ENCODE results near the gene MLLT6. TPM values are rescaled to one million over a fixed set of nuclear protein-coding genes. Genes with fewer than 3 reads are reported as not detected.

The MLLT6 gene
- polyA plus RNA-seq, 2 of the 4 experiments (the other 2 are of a cell fraction): 28.3 to 28.9 TPM

DNA sequence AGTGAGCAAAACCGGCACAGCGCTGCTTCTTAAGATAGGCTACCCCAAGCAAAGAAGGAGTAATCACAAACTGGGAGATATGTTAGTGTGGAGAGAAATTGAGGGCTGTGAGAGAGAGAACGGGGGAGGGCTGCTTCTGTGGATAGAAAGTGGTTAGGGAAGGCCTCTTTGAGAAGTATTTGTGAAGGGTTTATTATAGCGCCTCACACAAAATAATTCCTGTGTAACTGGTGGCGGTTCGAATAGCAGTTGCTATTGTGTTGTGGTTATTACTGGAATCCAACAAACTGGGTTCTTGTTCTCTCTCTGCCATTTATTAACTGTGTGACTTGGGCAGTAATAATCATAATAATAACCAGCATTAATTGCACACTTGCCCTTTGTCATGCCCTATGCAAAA lies 15.9 kb downstream of the MLLT6 start:
- Histone ChIP-seq H3K9me3 (no peaks in the 10 kb centered on the region), H3K27ac (no peak overlapping the region), H3K4me1 (peaks cover 8% of the 10 kb centered on the region), H3K4me2 (no peak overlapping the region), H3K4me3 (no peak overlapping the region)
- DNase-seq (ENCODE audit: low read depth in 1 of 2, low spot score in 1 of 2) (no peak), FAIRE-seq (no peak), ATAC-seq (no peak)
- 87% methylated on average over 6 of the region's 6 CpGs for WGBS (ENCODE audit: missing lambda C conversion rate)
- ChIA-PET POLR2A (no interaction called here), CTCF (interaction anchor here (1.7 to 12.9 kb wide), 3 partner anchors 9 to 15 kb away, joined by 6 to 102 read pairs (median 18); no protein-coding TSS in a partner anchor)
- TF ChIP-seq MYC (IDR thresholded peaks at IDR 0.05; ENCODE audit: borderline replicate concordance, low read length) (no peak), CHD2 (IDR thresholded peaks at IDR 0.05; ENCODE audit: low read length, partially characterized antibody) (no peak), FOXS1 (CRISPR knock-in tag; IDR thresholded peaks at IDR 0.05) (no peak), EP300 (IDR thresholded peaks at IDR 0.05) (no peak), CBX8 (IDR thresholded peaks at IDR 0.05) (no peak), NFE2L2 (conservative IDR thresholded peaks at IDR 0.05; ENCODE audit: low read length) (no peak), CEBPB (IDR thresholded peaks at IDR 0.05) (no peak), ZNF302 (CRISPR knock-in tag; IDR thresholded peaks at IDR 0.05) (no peak), HOXB5 (CRISPR knock-in tag; IDR thresholded peaks at IDR 0.05) (no peak), MAFK (IDR thresholded peaks at IDR 0.05; ENCODE audit: partially characterized antibody) (no peak), HEYL (CRISPR knock-in tag; IDR thresholded peaks at IDR 0.05) (no peak)

DNA sequence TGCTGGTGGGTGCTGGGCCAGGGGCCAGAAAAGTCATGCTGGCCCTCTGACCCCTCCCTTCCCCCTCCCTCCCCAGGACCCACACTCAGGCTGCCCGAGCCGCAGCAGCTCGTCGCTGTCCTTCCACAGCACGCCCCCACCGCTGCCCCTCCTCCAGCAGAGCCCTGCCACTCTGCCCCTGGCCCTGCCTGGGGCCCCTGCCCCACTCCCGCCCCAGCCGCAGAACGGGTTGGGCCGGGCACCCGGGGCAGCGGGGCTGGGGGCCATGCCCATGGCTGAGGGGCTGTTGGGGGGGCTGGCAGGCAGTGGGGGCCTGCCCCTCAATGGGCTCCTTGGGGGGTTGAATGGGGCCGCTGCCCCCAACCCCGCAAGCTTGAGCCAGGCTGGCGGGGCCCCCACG lies 16.7 kb downstream of the MLLT6 start:
- H3K4me2 ChIP-seq: no peak overlapping the region
- H3K4me1 ChIP-seq: peaks cover 12% of the 10 kb centered on the region
- no peak overlapping the region for H3K27ac ChIP-seq
- no peak overlapping the region for H3K4me3 ChIP-seq
- POLR2A ChIA-PET: no interaction called here
- DNase-seq (ENCODE audit: low read depth in 1 of 2, low spot score in 1 of 2) (no peak), ATAC-seq (no peak), FAIRE-seq (no peak)
- TF ChIP-seq, protein P1, sequence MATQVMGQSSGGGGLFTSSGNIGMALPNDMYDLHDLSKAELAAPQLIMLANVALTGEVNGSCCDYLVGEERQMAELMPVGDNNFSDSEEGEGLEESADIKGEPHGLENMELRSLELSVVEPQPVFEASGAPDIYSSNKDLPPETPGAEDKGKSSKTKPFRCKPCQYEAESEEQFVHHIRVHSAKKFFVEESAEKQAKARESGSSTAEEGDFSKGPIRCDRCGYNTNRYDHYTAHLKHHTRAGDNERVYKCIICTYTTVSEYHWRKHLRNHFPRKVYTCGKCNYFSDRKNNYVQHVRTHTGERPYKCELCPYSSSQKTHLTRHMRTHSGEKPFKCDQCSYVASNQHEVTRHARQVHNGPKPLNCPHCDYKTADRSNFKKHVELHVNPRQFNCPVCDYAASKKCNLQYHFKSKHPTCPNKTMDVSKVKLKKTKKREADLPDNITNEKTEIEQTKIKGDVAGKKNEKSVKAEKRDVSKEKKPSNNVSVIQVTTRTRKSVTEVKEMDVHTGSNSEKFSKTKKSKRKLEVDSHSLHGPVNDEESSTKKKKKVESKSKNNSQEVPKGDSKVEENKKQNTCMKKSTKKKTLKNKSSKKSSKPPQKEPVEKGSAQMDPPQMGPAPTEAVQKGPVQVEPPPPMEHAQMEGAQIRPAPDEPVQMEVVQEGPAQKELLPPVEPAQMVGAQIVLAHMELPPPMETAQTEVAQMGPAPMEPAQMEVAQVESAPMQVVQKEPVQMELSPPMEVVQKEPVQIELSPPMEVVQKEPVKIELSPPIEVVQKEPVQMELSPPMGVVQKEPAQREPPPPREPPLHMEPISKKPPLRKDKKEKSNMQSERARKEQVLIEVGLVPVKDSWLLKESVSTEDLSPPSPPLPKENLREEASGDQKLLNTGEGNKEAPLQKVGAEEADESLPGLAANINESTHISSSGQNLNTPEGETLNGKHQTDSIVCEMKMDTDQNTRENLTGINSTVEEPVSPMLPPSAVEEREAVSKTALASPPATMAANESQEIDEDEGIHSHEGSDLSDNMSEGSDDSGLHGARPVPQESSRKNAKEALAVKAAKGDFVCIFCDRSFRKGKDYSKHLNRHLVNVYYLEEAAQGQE (IDR thresholded peaks at IDR 0.05): no peak
- CTCF ChIA-PET: interaction anchor here (1.5 to 12.9 kb wide), 4 partner anchors 10 to 35 kb away, joined by 5 to 102 read pairs (median 12); no protein-coding TSS in a partner anchor
- 92% methylated on average over 7 of the region's 16 CpGs for WGBS (ENCODE audit: missing lambda C conversion rate)
- no peaks in the 10 kb centered on the region for H3K9me3 ChIP-seq

DNA sequence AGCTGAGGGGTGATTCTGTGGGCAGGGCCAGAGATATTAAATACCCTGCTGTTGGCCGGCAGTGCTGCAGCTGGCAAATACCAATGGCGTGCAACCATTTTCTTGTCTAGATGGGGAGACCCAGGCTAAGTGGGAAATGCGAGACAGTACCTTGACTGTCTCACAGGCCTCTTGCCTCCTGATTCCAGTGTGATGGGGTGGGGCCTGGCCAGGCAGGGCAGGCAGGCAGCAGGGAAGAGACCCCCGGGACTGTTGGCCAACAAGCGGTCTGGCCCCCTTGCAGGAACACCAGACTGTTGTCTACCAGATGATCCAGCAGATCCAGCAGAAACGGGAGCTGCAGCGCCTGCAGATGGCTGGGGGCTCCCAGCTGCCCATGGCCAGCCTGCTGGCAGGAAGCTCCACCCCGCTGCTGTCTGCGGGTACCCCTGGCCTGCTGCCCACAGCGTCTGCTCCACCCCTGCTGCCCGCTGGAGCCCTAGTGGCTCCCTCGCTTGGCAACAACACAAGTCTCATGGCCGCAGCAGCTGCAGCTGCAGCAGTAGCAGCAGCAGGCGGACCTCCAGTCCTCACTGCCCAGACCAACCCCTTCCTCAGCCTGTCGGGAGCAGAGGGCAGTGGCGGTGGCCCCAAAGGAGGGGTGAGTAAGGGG lies 19.4 kb downstream of the MLLT6 start:
- ATAC-seq: no peak
- no peak for FAIRE-seq
- Histone ChIP-seq H3K9me3 (no peaks in the 10 kb centered on the region), H3K4me2 (no peak overlapping the region), H3K4me1 (peaks cover 9% of the 10 kb centered on the region; the same call in 2 of the 3 replicates), H3K27ac (no peak overlapping the region), H3K4me3 (no peak overlapping the region)
- no peak for DNase-seq (ENCODE audit: low read depth in 1 of 2, low spot score in 1 of 2)
- ChIA-PET POLR2A (no interaction called here), CTCF (interaction anchor here (1.3 to 12.9 kb wide), 6 partner anchors 11 to 57 kb away, joined by 3 to 102 read pairs (median 4); no protein-coding TSS in a partner anchor)
- 84% methylated on average over 13 of the region's 16 CpGs for WGBS (ENCODE audit: missing lambda C conversion rate)
- no peak for TF ChIP-seq EHMT2 (IDR thresholded peaks at IDR 0.05; ENCODE audit: low read depth)
- TF ChIP-seq BHLHE40 (IDR thresholded peaks at IDR 0.05; ENCODE audit: low read depth, low read length): no peak
- no peak for TF ChIP-seq CHD2 (IDR thresholded peaks at IDR 0.05; ENCODE audit: low read length, partially characterized antibody)
- no peak for TF ChIP-seq TP53 (CRISPR knock-in tag; IDR thresholded peaks at IDR 0.05)
- TF ChIP-seq, protein P2, sequence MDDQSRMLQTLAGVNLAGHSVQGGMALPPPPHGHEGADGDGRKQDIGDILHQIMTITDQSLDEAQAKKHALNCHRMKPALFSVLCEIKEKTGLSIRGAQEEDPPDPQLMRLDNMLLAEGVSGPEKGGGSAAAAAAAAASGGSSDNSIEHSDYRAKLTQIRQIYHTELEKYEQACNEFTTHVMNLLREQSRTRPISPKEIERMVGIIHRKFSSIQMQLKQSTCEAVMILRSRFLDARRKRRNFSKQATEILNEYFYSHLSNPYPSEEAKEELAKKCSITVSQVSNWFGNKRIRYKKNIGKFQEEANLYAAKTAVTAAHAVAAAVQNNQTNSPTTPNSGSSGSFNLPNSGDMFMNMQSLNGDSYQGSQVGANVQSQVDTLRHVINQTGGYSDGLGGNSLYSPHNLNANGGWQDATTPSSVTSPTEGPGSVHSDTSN (IDR thresholded peaks at IDR 0.05): no peak
- no peak for TF ChIP-seq SREBF2 (IDR thresholded peaks at IDR 0.05)

All from A549 (cell line).